Natural killer cell (primary cell): ENCODE data around the gene ENAH. TPM values are rescaled to one million over a fixed set of nuclear protein-coding genes. Genes with fewer than 3 reads are reported as not detected.

ENCODE experiments used
- ATAC-seq, 3 donors: fragments of 150-1000 bp in 2 of 3; fragments of 200-7000 bp in 1 of 3; cut with Tn5 transposase; 1 replicate in 1 of 3; 2 replicates in 2 of 3; pipeline ENCODE4 v1.10.0; 2021; ENCODE audit warnings: mild to moderate bottlenecking in 2 of 3, moderate library complexity in 2 of 3
- DNase-seq, 2 donors: peaks; one replicate each; pipeline versions ENCODE4 v3.0.0 to v3.0.0-alpha.2; 2013 to 2021; ENCODE audit warnings: mixed read lengths in 1 of 2
- H3K27ac ChIP-seq: one replicate; pipeline ENCODE4 v1.5.1; 2013; ENCODE audit warnings: mild to moderate bottlenecking, low read length
- H3K27me3 ChIP-seq: one replicate; pipeline ENCODE4 v1.6.1; 2013; ENCODE audit warnings: low read length; ENCODE audit not compliant: control insufficient read depth, insufficient read depth
- H3K36me3 ChIP-seq: one replicate; pipeline ENCODE4 v1.6.1; 2013; ENCODE audit warnings: low read length; ENCODE audit not compliant: control insufficient read depth, insufficient read depth
- H3K4me1 ChIP-seq: one replicate; pipeline ENCODE4 v1.6.1; 2013; ENCODE audit warnings: low read length; ENCODE audit not compliant: control insufficient read depth, insufficient read depth
- H3K4me3 ChIP-seq: one replicate; pipeline ENCODE4 v1.5.1; 2013; ENCODE audit warnings: low read length
- H3K9me3 ChIP-seq: one replicate; pipeline ENCODE4 v1.6.1; 2013; ENCODE audit warnings: low read length; ENCODE audit not compliant: control insufficient read depth, insufficient read depth
- H3K27ac Mint-ChIP-seq, 2 donors: one replicate each; pipeline ENCODE4 v1.8.0; 2022; ENCODE audit warnings: mild to moderate bottlenecking in 2 of 2, mixed read lengths in 2 of 2, moderate library complexity in 1 of 2
- H3K27me3 Mint-ChIP-seq, 2 donors: one replicate each; pipeline ENCODE4 v1.8.0; 2022; ENCODE audit warnings: low read depth in 2 of 2, mixed read lengths in 2 of 2
- H3K36me3 Mint-ChIP-seq: one replicate; pipeline ENCODE4 v1.8.0; 2022; ENCODE audit warnings: mixed read lengths
- H3K4me1 Mint-ChIP-seq, 2 donors: one replicate each; pipeline ENCODE4 v1.8.0; 2022; ENCODE audit warnings: mixed read lengths in 2 of 2
- H3K4me3 Mint-ChIP-seq: one replicate; pipeline ENCODE4 v1.8.0; 2022; ENCODE audit warnings: mild to moderate bottlenecking, moderate library complexity, mixed read lengths
- H3K9me3 Mint-ChIP-seq, 2 donors: one replicate each; pipeline ENCODE4 v1.8.0; 2022; ENCODE audit warnings: mixed read lengths in 2 of 2
- CTCF ChIP-seq: fragments of 200-600 bp; IDR thresholded peaks from one replicate; pipeline ENCODE4 v1.8.0; 2022; ENCODE audit warnings: antibody characterized with exemption
- WGBS: methylation state at CpG from one replicate; pipeline ENCODE4 v1.1.7; 2013; ENCODE audit warnings: missing lambda C conversion rate; ENCODE audit not compliant: insufficient coverage; 5-methylcytosine and 5-hydroxymethylcytosine counted together
- intact Hi-C: fragments of 100-400 bp; cut with micrococcal nuclease; formaldehyde crosslinking; loops from one replicate; pipeline ENCODE4 v1.14.2; 2022
- total RNA-seq, 4 donors: library from RNA; stranded (reverse); fragments of 120-200 nt in 1 of 4; gene quantifications; one replicate each; pipeline versions ENCODE4 v1.2.3 to v1.2.4, GENCODE V29; 2013 to 2022

The ENAH gene
- total RNA-seq, 3 donors from 2014 or later (not counting 1 experiment from before 2014, with no cell fraction given) = not detected

GRCh38 chr1:225691861-225692516, 39.1 kb upstream of the ENAH start:
- H3K27ac Mint-ChIP-seq = no peak overlapping the region
- 85% methylated on average over 4 of the region's 4 CpGs for WGBS
- no peak for ATAC-seq
- no peak for TF ChIP-seq CTCF
- H3K27me3 ChIP-seq = no peaks in the 10 kb centered on the region
- no peak overlapping the region for H3K4me3 Mint-ChIP-seq
- H3K9me3 Mint-ChIP-seq = no peaks in the 10 kb centered on the region
- H3K36me3 Mint-ChIP-seq = no peaks in the 10 kb centered on the region
- no peaks in the 10 kb centered on the region for H3K27me3 Mint-ChIP-seq
- DNase-seq = no peak
- no peak overlapping the region for H3K27ac ChIP-seq
- H3K9me3 ChIP-seq = no peaks in the 10 kb centered on the region
- H3K4me1 Mint-ChIP-seq = no peaks in the 10 kb centered on the region
- intact Hi-C loops = no loop called here
- no peaks in the 10 kb centered on the region for H3K4me1 ChIP-seq
- H3K36me3 ChIP-seq = no peaks in the 10 kb centered on the region
- H3K4me3 ChIP-seq = no peak overlapping the region

GRCh38 chr1:225691377-225691776, 38.5 kb upstream of the ENAH start:
- DNase-seq (no peak), ATAC-seq (no peak)
- H3K9me3 ChIP-seq = no peaks in the 10 kb centered on the region
- TF ChIP-seq CTCF = no peak
- WGBS = 82% methylated on average over 2 of the region's 2 CpGs
- H3K4me1 Mint-ChIP-seq = no peaks in the 10 kb centered on the region
- H3K4me3 ChIP-seq = no peak overlapping the region
- H3K4me3 Mint-ChIP-seq = no peak overlapping the region
- no peaks in the 10 kb centered on the region for H3K36me3 ChIP-seq
- no peaks in the 10 kb centered on the region for H3K36me3 Mint-ChIP-seq
- H3K27me3 Mint-ChIP-seq = no peaks in the 10 kb centered on the region
- no peaks in the 10 kb centered on the region for H3K9me3 Mint-ChIP-seq
- H3K27ac ChIP-seq = no peak overlapping the region
- intact Hi-C loops = no loop called here
- H3K4me1 ChIP-seq = no peaks in the 10 kb centered on the region
- no peaks in the 10 kb centered on the region for H3K27me3 ChIP-seq
- H3K27ac Mint-ChIP-seq = no peak overlapping the region

GRCh38 chr1:225689882-225690459, 37.0 kb upstream of the ENAH start:
- H3K36me3 Mint-ChIP-seq = no peaks in the 10 kb centered on the region
- DNase-seq = no peak
- Histone ChIP-seq H3K9me3 (no peaks in the 10 kb centered on the region), H3K27ac (no peak overlapping the region), H3K4me3 (no peak overlapping the region), H3K36me3 (no peaks in the 10 kb centered on the region), H3K4me1 (no peaks in the 10 kb centered on the region), H3K27me3 (no peaks in the 10 kb centered on the region)
- no peak overlapping the region for H3K4me3 Mint-ChIP-seq
- no peaks in the 10 kb centered on the region for H3K9me3 Mint-ChIP-seq
- no peak for TF ChIP-seq CTCF
- no peak for ATAC-seq
- 86% methylated on average over 2 of the region's 2 CpGs for WGBS
- H3K27ac Mint-ChIP-seq = no peak overlapping the region
- no peaks in the 10 kb centered on the region for H3K4me1 Mint-ChIP-seq
- H3K27me3 Mint-ChIP-seq = no peaks in the 10 kb centered on the region
- intact Hi-C loops = no loop called here

GRCh38 chr1:225688345-225688744, 35.4 kb upstream of the ENAH start:
- Histone ChIP-seq H3K4me3 (no peak overlapping the region), H3K9me3 (no peaks in the 10 kb centered on the region), H3K36me3 (no peaks in the 10 kb centered on the region), H3K27ac (no peak overlapping the region), H3K4me1 (no peaks in the 10 kb centered on the region), H3K27me3 (no peaks in the 10 kb centered on the region)
- DNase-seq (no peak), ATAC-seq (no peak)
- no peak for TF ChIP-seq CTCF
- Mint-ChIP-seq H3K4me3 (no peak overlapping the region), H3K27ac (no peak overlapping the region), H3K27me3 (no peaks in the 10 kb centered on the region), H3K9me3 (no peaks in the 10 kb centered on the region), H3K4me1 (no peaks in the 10 kb centered on the region), H3K36me3 (no peaks in the 10 kb centered on the region)
- intact Hi-C loops = no loop called here
- WGBS = 74% methylated on average over 2 of the region's 2 CpGs
